BLaER1 treated with 17β-estradiol and CSF1 and Interleukin-3, amounts not matched to agents 10 nM and 100 nM (cell line): ENCODE data around the gene TMEM235.

ENCODE experiments used
- H3K27ac ChIP-seq, 11 experiments: shearing (Covaris generic); formaldehyde crosslinking; 2 replicates each; pipeline ENCODE4 v1.8.1; 2022
- H3K27me3 ChIP-seq, 11 experiments: shearing (Covaris generic); formaldehyde crosslinking; 2 replicates each; pipeline ENCODE4 v1.8.1; 2022
- H3K36me3 ChIP-seq, 11 experiments: shearing (Covaris generic); formaldehyde crosslinking; 2 replicates each; pipeline ENCODE4 v1.8.1; 2022
- H3K4me1 ChIP-seq, 10 experiments: shearing (Covaris generic); formaldehyde crosslinking; 2 replicates each; pipeline ENCODE4 v1.8.1; 2022
- H3K4me2 ChIP-seq, 11 experiments: shearing (Covaris generic); formaldehyde crosslinking; 2 replicates each; pipeline ENCODE4 v1.8.1; 2022
- H3K4me3 ChIP-seq, 10 experiments: shearing (Covaris generic); formaldehyde crosslinking; 2 replicates each; pipeline ENCODE4 v1.8.1; 2022
- H3K9ac ChIP-seq, 11 experiments: shearing (Covaris generic); formaldehyde crosslinking; 2 replicates each; pipeline ENCODE4 v1.8.1; 2022
- H3K9me3 ChIP-seq, 11 experiments: shearing (Covaris generic); formaldehyde crosslinking; replicated peaks in 1 of 11; 2 replicates each; pipeline ENCODE4 v1.8.1; 2022
- H4K20me1 ChIP-seq, 11 experiments: shearing (Covaris generic); formaldehyde crosslinking; 2 replicates each; pipeline ENCODE4 v1.8.1; 2022
- Cebpa-rat ChIP-seq, 11 experiments: shearing (Covaris generic); IDR thresholded peaks; 2 replicates each; pipeline ENCODE4 v1.8.1; 2022

TMEM235 gene

GRCh38 chr17:78196716-78197115 lies 34.7 kb upstream of the TMEM235 start:
- TF ChIP-seq Cebpa-rat (IDR thresholded peaks at IDR 0.05): no peak
- Histone ChIP-seq H3K9me3 (peaks cover 0 to 22% (median 12%) of the 10 kb centered on the region in 11 experiments; a peak in 15 of 22 replicates), H3K4me2 (peak overlapping the region in 7 of 11 experiments; percentile 3 to 92 (median 82); a peak in 7 of 22 replicates), H3K9ac (peak overlapping the region in 2 of 11 experiments; percentile 75; a peak in 3 of 22 replicates), H3K27me3 (no peaks in the 10 kb centered on the region), H3K27ac (peak overlapping the region in 10 of 11 experiments; percentile 80 to 90 (median 87); a peak in 16 of 22 replicates), H3K4me1 (peaks cover 33 to 71% (median 50%) of the 10 kb centered on the region in 10 experiments), H3K4me3 (no peak overlapping the region), H4K20me1 (peaks cover 0 to 7% (median 0%) of the 10 kb centered on the region in 11 experiments; a peak in 2 of 22 replicates), H3K36me3 (peaks cover 44 to 85% (median 75%) of the 10 kb centered on the region in 11 experiments)

DNA sequence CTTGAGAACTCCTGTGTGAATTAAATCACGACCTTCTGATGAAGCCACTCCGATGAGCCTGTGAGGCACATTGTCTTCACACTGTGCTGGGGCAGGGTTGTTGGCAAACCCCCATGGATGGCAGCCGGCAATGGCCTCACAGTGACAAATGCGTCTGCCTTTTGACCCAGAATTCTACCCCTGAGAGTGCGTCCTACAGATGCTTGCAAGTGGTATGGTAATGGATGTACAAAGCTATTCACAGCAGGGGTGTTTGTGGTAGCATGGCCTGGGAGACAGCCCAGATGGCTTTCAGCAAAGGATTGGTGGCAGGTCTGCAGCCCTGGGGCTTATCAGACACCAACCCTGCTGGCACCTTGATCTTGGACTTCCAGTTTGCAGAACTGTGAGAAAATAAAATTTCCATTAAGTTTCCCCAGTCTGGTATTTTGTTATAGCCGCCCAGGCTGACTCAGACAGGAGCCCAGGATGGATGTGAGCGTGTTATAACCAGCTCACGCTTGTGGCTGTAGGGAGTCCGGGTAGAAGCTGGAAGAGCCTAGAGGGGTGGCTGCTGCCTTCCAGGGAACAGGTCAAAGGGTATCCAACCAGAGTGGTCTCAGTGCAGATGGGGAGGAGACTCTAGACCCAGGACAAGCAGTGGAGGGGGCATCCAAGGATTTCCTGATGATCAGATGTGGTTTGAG lies 34.1 kb upstream of the TMEM235 start:
- TF ChIP-seq Cebpa-rat (IDR thresholded peaks at IDR 0.05): no peak
- Histone ChIP-seq H3K4me3 (no peak overlapping the region; a peak in 1 of 20 replicates), H3K9ac (peak overlapping the region; percentile 22 to 80 (median 72); a peak in 12 of 22 replicates), H3K4me2 (peak overlapping the region; percentile 55 to 92 (median 80); a peak in 20 of 22 replicates), H3K27ac (peak overlapping the region; percentile 55 to 90 (median 87); a peak in 21 of 22 replicates), H3K36me3 (peaks cover 39 to 80% (median 72%) of the 10 kb centered on the region in 11 experiments), H3K4me1 (peaks cover 32 to 65% (median 50%) of the 10 kb centered on the region in 10 experiments), H3K9me3 (peaks cover 0 to 22% (median 12%) of the 10 kb centered on the region in 11 experiments; a peak in 15 of 22 replicates), H4K20me1 (peaks cover 0 to 4% (median 0%) of the 10 kb centered on the region in 11 experiments; a peak in 2 of 22 replicates), H3K27me3 (no peaks in the 10 kb centered on the region)

- H3K9ac ChIP-seq: peak overlapping the region in 2 of 11 experiments; percentile 64 to 70; a peak in 5 of 22 replicates
- peak overlapping the region in 8 of 11 experiments; percentile 33 to 92 (median 81); a peak in 9 of 22 replicates for H3K4me2 ChIP-seq
- H3K36me3 ChIP-seq: peaks cover 41 to 81% (median 72%) of the 10 kb centered on the region in 11 experiments
- peaks cover 0 to 22% (median 12%) of the 10 kb centered on the region in 11 experiments; a peak in 15 of 22 replicates for H3K9me3 ChIP-seq
- peaks cover 0 to 4% (median 0%) of the 10 kb centered on the region in 11 experiments; a peak in 1 of 22 replicates for H4K20me1 ChIP-seq
- peaks cover 25 to 52% (median 46%) of the 10 kb centered on the region in 10 experiments for H3K4me1 ChIP-seq
- TF ChIP-seq Cebpa-rat (IDR thresholded peaks at IDR 0.05): no peak
- no peaks in the 10 kb centered on the region for H3K27me3 ChIP-seq
- peak overlapping the region in 10 of 11 experiments; percentile 80 to 90 (median 86); a peak in 17 of 22 replicates for H3K27ac ChIP-seq
- no peak overlapping the region for H3K4me3 ChIP-seq
Measured at GRCh38 chr17:78200451-78200850, 31.0 kb upstream of the TMEM235 start.

- no peaks in the 10 kb centered on the region for H3K27me3 ChIP-seq
- peaks cover 22 to 32% (median 30%) of the 10 kb centered on the region in 10 experiments for H3K4me1 ChIP-seq
- no peak for TF ChIP-seq Cebpa-rat (IDR thresholded peaks at IDR 0.05)
- peak overlapping the region in 1 of 11 experiments; percentile 17; a peak in 1 of 22 replicates for H3K27ac ChIP-seq
- peaks cover 0 to 18% (median 12%) of the 10 kb centered on the region in 11 experiments; a peak in 15 of 22 replicates for H3K9me3 ChIP-seq
- peaks cover 25 to 78% (median 67%) of the 10 kb centered on the region in 11 experiments for H3K36me3 ChIP-seq
- H3K9ac ChIP-seq: no peak overlapping the region
- no peak overlapping the region for H3K4me3 ChIP-seq
- H3K4me2 ChIP-seq: no peak overlapping the region
- peaks cover 0 to 4% (median 0%) of the 10 kb centered on the region in 11 experiments; a peak in 1 of 22 replicates for H4K20me1 ChIP-seq
Measured at GRCh38 chr17:78202666-78203065, 28.8 kb upstream of the TMEM235 start.

DNA sequence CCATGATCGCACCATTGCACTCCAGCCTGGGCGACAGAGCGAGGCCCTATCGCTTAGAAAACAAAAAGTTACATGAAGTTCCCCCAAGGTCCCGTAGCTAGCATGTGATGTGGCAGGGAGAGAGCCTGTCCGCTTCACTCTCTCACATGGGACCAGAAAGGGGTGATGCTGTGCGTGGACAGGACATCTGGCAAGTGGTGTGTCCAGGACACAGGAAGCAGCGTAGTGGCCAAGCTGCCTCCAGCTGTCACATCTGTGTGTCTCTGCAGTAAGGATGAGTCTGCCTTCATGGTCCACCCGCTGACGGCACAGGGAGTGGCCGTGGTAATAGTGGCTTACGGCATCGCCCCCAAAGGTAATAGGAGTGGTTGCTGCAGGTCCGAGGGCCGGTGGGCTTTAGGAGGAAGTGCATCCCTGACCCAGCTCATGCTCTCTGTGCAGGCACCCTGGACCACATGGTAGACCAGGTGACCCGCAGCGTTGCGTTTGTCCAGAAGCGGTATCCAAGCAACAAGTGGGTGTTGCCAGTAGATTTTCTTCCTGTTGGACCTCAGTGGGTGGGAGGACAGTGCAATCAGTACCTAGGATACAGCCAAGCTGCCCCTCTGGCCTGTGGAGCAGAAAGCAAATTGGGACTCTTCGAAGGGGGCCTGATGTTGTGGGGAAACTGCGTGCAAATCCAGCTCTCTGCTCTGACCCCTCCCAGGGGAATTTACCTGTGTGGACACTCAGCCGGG lies 26.9 kb upstream of the TMEM235 start:
- no peaks in the 10 kb centered on the region for H3K27me3 ChIP-seq
- peaks cover 0 to 7% (median 4%) of the 10 kb centered on the region in 11 experiments; a peak in 11 of 22 replicates for H3K9me3 ChIP-seq
- H3K4me1 ChIP-seq: peaks cover 3 to 16% (median 13%) of the 10 kb centered on the region in 10 experiments
- no peak for TF ChIP-seq Cebpa-rat (IDR thresholded peaks at IDR 0.05)
- H3K36me3 ChIP-seq: peaks cover 23 to 79% (median 64%) of the 10 kb centered on the region in 11 experiments
- H3K9ac ChIP-seq: no peak overlapping the region
- H3K4me2 ChIP-seq: no peak overlapping the region
- no peak overlapping the region for H3K27ac ChIP-seq
- no peak overlapping the region for H3K4me3 ChIP-seq
- H4K20me1 ChIP-seq: peaks cover 0 to 4% (median 0%) of the 10 kb centered on the region in 11 experiments; a peak in 1 of 22 replicates

GRCh38 chr17:78205124-78205775 lies 26.2 kb upstream of the TMEM235 start:
- 0 out of 22 replicates have a peak, but pooled peaks cover 0 to under 1% (median 0%) of the 10 kb centered on the region in 11 experiments for H3K9me3 ChIP-seq
- H3K27ac ChIP-seq: 0 out of 22 replicates have a peak overlapping the region, but pooled peaks of 1 of the 11 experiments have one; percentile 35
- peaks cover 23 to 74% (median 59%) of the 10 kb centered on the region in 11 experiments for H3K36me3 ChIP-seq
- H3K4me2 ChIP-seq: no peak overlapping the region
- TF ChIP-seq Cebpa-rat (IDR thresholded peaks at IDR 0.05): no peak
- no peaks in the 10 kb centered on the region for H3K27me3 ChIP-seq
- H4K20me1 ChIP-seq: peaks cover 0 to 4% (median 0%) of the 10 kb centered on the region in 11 experiments; a peak in 1 of 22 replicates
- H3K9ac ChIP-seq: no peak overlapping the region
- H3K4me3 ChIP-seq: no peak overlapping the region
- H3K4me1 ChIP-seq: peaks cover 0 to 9% (median 6%) of the 10 kb centered on the region in 10 experiments; a peak in 12 of 20 replicates

DNA sequence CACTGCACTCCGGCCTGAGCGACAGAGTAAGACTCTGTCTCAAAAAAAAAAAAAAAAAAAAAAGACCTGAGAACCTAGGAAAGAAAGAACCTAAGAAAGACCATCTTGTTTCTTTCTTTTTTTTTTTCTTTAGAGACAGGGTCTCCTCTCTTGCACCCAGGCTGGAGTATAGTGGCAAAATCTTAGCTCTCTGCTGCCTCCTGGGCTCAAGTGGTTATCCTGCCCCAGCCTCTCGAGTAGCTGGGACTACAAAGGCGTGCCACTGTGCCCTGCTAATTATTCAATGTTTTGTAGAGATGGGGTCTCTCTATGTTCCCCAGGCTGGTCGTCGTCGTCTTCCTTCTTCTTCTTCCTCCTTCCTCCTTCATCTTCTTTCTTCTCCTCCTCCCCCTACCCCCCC lies 25.1 kb upstream of the TMEM235 start:
- peaks cover 0 to 4% (median 0%) of the 10 kb centered on the region in 11 experiments; a peak in 1 of 22 replicates for H4K20me1 ChIP-seq
- peaks cover 0 to 5% (median 0%) of the 10 kb centered on the region in 10 experiments; a peak in 1 of 20 replicates for H3K4me1 ChIP-seq
- H3K27me3 ChIP-seq: no peaks in the 10 kb centered on the region
- H3K4me3 ChIP-seq: no peak overlapping the region
- H3K36me3 ChIP-seq: peaks cover 23 to 65% (median 52%) of the 10 kb centered on the region in 11 experiments
- TF ChIP-seq Cebpa-rat (IDR thresholded peaks at IDR 0.05): no peak
- no peak overlapping the region for H3K9ac ChIP-seq
- no peak overlapping the region for H3K4me2 ChIP-seq
- no peak overlapping the region for H3K27ac ChIP-seq
- no peaks in the 10 kb centered on the region for H3K9me3 ChIP-seq

GRCh38 chr17:78208486-78208885 lies 22.9 kb upstream of the TMEM235 start:
- Histone ChIP-seq H4K20me1 (peaks cover 0 to 4% (median 0%) of the 10 kb centered on the region in 11 experiments; a peak in 1 of 22 replicates), H3K27ac (no peak overlapping the region), H3K4me3 (no peak overlapping the region), H3K27me3 (no peaks in the 10 kb centered on the region), H3K36me3 (peaks cover 19 to 47% (median 40%) of the 10 kb centered on the region in 11 experiments), H3K9me3 (no peaks in the 10 kb centered on the region), H3K9ac (no peak overlapping the region), H3K4me2 (no peak overlapping the region), H3K4me1 (peaks cover 0 to 5% (median 0%) of the 10 kb centered on the region in 10 experiments; a peak in 1 of 20 replicates)
- TF ChIP-seq Cebpa-rat (IDR thresholded peaks at IDR 0.05): no peak
